Endothelial cell of coronary artery (primary cell): Measurements from ENCODE around the gene TBC1D19. TPM values are rescaled to one million over a fixed set of nuclear protein-coding genes. Genes with fewer than 3 reads are reported as not detected.

Source experiments
- total RNA-seq: library from RNA; depleted of rRNA; stranded (reverse); fragments of >200 nt; gene quantifications from 2 replicates; pipeline ENCODE4 v1.2.3, GENCODE V29; 2014

The TBC1D19 gene, protein sequence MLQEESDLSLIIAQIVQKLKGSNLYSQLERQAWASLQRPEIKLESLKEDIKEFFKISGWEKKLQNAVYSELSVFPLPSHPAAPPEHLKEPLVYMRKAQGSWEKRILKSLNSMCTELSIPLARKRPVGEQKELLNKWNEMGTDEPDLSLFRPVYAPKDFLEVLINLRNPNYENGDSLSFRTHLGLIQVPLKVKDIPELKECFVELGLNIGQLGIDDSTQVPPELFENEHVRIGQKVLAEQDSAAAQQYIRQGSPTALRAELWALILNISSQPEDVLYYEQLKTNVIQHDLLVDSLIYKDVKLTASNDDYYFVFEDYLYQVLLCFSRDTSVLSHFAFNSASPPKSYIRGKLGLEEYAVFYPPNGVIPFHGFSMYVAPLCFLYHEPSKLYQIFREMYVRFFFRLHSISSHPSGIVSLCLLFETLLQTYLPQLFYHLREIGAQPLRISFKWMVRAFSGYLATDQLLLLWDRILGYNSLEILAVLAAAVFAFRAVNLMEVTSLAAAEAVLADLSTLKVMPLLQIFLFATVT
- total RNA-seq: 8.5 and 13.6 TPM in 2 replicates

GRCh38 chr4:26583865-26584652 lies at the start of gene TBC1D19:
Gene TBC1D19, plus strand, starts transcription at chr4:26584084. Its CDS starts 110 bp downstream, at chr4:26584194.

Other genes starting within 250 kb of the TBC1D19 start
- gene CCKAR, start 93.6 kb upstream of the TBC1D19 start, total RNA-seq: not detected in 2 replicates